ENCODE data around the gene NRP2. TPM values are rescaled to one million over a fixed set of nuclear protein-coding genes. Genes with fewer than 3 reads are reported as not detected.

The NRP2 gene
- total RNA-seq, 1 experiment from 2014 or later = 69.1 TPM

GRCh38 chr2:205717999-205718398 is 35.7 kb downstream of the NRP2 start:
- DNase-seq (ENCODE audit: low read depth) = no peak
- in situ Hi-C loops (cut with HindIII; ENCODE audit: low pct_unique_long_range_greater_than_20kb, low sequenced_read_pairs) = no loop called here

DNA sequence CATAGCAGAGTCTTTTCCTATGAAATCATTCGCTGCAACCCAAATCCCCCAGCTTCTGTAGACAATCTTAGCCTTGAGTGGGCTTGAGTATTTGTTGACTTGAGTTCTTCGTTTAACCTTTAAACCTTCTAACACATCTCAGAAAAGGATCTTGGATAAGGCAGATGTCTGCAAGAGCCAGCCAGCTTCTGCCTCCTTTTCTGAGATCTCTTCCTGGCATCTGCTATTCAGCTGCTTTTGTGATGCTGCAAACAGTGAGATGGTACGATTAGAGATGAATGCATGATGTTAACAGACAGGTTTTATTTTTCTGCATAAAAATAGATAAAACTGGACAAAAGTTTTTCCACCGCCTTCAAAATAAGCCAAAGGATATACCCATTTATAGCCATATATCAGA is 37.5 kb downstream of the NRP2 start:
- in situ Hi-C loops (cut with HindIII; ENCODE audit: low pct_unique_long_range_greater_than_20kb, low sequenced_read_pairs) = no loop called here

GRCh38 chr2:205720451-205720902 is 38.2 kb downstream of the NRP2 start:
- in situ Hi-C loops (cut with HindIII; ENCODE audit: low pct_unique_long_range_greater_than_20kb, low sequenced_read_pairs) = no loop called here
- no peak for DNase-seq (ENCODE audit: low read depth)

More for the DNA sequence above, 37.5 kb downstream of the NRP2 start:
- DNase-seq (ENCODE audit: low read depth) = no peak

GRCh38 chr2:205721057-205721449 is 38.8 kb downstream of the NRP2 start:
- in situ Hi-C loops (cut with HindIII; ENCODE audit: low pct_unique_long_range_greater_than_20kb, low sequenced_read_pairs) = no loop called here
- DNase-seq (ENCODE audit: low read depth) = no peak

DNA sequence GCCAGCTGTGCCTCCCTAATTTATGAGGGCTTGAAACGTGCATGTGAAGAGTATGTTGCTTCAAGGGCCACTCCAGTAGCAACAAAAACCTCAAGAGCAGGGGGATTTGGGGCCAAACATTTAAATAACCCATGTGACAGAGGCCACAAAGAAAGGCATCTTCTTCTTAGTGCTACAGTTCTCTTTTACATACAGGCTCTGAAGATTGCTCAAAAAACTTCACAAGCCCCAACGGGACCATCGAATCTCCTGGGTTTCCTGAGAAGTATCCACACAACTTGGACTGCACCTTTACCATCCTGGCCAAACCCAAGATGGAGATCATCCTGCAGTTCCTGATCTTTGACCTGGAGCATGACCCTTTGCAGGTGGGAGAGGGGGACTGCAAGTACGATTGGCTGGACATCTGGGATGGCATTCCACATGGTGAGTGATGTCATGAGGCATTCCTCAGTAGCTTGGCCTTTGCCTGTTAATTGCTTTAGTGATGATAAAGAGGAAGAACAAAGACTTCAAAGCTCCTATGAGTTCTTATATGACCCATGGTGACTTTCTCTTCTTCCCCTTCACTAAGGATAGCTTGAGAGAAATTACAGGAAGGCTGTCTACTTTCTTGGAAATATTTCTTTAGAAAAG is 40.1 kb downstream of the NRP2 start:
- in situ Hi-C loops (cut with HindIII; ENCODE audit: low pct_unique_long_range_greater_than_20kb, low sequenced_read_pairs) = no loop called here
- no peak for DNase-seq (ENCODE audit: low read depth)

- in situ Hi-C loops (cut with HindIII; ENCODE audit: low pct_unique_long_range_greater_than_20kb, low sequenced_read_pairs) = no loop called here
- DNase-seq (ENCODE audit: low read depth) = no peak
Observed at GRCh38 chr2:205723179-205723578, 40.9 kb downstream of the NRP2 start.

DNA sequence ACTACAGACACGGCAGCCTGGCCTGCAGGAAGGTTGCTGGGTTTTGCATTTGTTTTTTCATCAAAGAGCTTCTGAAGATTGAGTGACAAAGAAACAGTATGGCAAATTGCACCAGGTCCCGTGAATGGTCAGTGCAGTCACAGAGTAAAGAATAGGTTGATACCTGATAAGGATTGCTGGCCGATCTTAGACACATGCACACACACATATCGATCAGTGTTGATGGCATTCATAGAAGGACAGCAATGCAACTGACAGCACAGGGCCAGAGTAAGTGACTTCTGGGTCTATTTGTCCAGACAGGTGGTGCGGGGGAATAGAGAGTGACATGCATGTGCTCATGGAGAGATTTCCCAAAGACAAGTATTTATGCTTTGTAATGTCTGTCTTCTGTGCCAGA is 42.8 kb downstream of the NRP2 start:
- in situ Hi-C loops (cut with HindIII; ENCODE audit: low pct_unique_long_range_greater_than_20kb, low sequenced_read_pairs) = no loop called here
- DNase-seq (ENCODE audit: low read depth) = no peak

- in situ Hi-C loops (cut with HindIII; ENCODE audit: low pct_unique_long_range_greater_than_20kb, low sequenced_read_pairs) = no loop called here
- DNase-seq (ENCODE audit: low read depth) = no peak
Observed at GRCh38 chr2:205726506-205726905, 44.2 kb downstream of the NRP2 start.

DNA sequence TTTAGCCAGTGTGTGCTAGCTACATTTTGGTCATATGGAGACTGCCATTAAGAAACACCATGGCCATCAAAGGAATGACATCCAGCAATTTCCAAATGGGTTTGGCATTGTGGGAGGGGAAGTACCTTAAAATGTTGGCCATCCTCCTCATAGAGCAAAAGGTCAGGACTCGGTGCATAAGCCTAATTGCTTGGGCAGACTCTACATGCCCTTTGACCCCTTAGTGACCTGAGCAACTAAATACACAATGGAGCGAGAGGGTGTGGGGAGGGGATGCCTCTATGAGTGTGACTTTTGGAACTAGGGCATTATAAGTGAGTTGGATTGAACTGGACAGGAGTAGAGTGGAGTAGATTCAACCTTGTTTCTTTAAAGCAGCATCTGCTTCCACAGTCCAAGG is 44.9 kb downstream of the NRP2 start:
- DNase-seq (ENCODE audit: low read depth) = no peak
- in situ Hi-C loops (cut with HindIII; ENCODE audit: low pct_unique_long_range_greater_than_20kb, low sequenced_read_pairs) = no loop called here

DNA sequence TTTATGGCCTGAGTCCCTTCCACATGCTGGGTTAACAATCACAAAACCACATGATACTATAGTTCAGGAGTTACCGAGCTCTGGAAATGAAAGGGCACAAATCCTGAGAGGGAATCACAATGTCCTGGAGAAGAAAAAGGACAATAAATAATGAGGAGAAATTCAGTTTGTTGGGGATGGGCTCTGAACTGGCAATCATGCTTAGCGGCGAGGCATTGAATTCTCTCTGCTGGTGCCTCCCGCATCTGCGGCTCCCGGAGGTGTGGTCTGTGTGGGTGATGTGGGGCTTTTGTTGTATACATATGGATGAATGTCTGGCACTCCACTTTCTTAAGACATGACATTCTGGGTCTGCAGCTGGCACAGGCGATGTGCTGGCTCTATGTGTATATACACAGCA is 46.1 kb downstream of the NRP2 start:
- in situ Hi-C loops (cut with HindIII; ENCODE audit: low pct_unique_long_range_greater_than_20kb, low sequenced_read_pairs) = no loop called here
- DNase-seq (ENCODE audit: low read depth) = no peak

DNA sequence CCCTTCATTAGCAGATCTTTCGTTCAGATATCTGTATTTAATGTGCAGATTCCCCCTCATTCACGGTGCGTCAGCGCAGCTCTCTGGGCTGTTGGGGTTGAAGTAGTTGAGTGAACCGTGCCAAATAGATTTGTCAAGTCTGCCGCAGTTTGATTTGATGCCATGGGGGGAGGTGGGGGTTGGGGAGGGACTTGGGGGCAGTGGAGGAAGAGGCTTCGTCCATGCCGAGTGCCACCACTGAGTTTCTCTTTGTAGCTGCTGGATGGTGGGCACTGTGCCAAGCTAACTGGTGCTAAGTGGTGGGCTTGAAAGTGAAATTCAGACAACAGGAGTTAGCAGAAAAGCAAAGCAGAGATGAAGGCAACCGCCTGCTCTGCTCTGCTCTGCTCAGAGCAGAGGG is 47.9 kb downstream of the NRP2 start:
- in situ Hi-C loops (cut with HindIII; ENCODE audit: low pct_unique_long_range_greater_than_20kb, low sequenced_read_pairs) = no loop called here
- DNase-seq (ENCODE audit: low read depth) = no peak

DNA sequence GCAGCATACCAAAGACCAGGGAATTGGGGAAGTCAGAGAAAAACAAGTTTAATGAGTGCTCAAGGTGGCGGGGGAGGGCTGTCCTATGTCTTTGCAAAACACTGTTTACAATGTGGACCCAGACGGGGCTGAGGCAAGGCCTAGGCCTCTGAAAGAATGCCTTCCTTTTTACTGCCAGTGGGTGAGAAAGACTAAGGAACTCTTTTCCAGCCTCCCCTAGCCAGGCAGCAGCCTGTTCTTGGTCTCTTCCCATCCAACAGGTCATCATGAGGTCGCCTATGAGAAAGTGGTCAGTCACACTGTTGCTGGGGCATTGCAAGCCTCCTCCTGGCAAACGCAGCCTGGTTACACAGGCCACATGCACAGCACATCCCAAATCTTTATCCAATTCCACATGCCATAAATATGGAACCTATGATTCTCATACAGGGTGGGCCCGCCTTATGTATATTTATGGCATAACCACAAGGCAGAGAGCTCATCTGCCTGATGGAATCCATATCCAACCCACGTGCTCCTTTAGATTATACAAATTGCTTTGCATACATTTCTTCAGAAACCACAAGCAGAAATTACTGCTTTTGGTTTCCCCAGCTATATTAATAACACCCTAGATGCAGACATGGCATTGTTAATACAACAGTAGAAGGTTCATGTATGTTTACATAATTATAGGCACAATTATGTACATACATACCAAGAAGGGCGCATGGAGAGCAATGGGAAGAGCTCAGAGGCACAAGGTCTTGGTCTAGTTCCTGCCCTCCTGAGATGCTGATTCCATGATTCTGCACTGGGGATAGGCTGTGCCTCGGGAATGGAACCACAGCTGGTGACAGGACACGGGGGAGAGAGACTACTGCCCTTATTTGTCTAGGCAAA is 48.6 kb downstream of the NRP2 start:
- no peak for DNase-seq (ENCODE audit: low read depth)
- in situ Hi-C loops (cut with HindIII; ENCODE audit: low pct_unique_long_range_greater_than_20kb, low sequenced_read_pairs) = no loop called here

DNA sequence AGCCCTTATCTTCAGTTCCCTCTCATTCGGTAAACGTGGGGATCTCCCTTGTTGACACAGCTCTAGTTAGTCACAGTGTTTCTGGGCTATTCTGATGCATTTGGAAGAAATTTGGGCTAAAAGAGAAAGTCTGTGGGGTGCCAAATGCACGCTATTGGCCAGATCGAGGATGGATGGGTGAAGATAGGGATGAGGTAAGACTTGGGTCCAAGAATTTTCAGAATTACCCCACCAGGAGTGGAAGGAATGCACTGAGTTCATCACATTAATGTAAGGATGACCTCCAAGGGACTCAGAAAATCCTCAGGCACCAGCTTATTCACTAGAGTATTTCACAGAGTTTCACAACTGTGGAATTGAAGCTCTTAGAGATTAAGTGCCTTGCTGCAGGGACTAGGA is 49.3 kb downstream of the NRP2 start:
- in situ Hi-C loops (cut with HindIII; ENCODE audit: low pct_unique_long_range_greater_than_20kb, low sequenced_read_pairs) = no loop called here
- no peak for DNase-seq (ENCODE audit: low read depth)

- no peak for DNase-seq (ENCODE audit: low read depth)
- in situ Hi-C loops (cut with HindIII; ENCODE audit: low pct_unique_long_range_greater_than_20kb, low sequenced_read_pairs) = no loop called here
Observed at GRCh38 chr2:205732314-205732713, 50.0 kb downstream of the NRP2 start.

- in situ Hi-C loops (cut with HindIII; ENCODE audit: low pct_unique_long_range_greater_than_20kb, low sequenced_read_pairs) = no loop called here
- no peak for DNase-seq (ENCODE audit: low read depth)
Observed at GRCh38 chr2:205733082-205733481, 50.8 kb downstream of the NRP2 start.

DNA sequence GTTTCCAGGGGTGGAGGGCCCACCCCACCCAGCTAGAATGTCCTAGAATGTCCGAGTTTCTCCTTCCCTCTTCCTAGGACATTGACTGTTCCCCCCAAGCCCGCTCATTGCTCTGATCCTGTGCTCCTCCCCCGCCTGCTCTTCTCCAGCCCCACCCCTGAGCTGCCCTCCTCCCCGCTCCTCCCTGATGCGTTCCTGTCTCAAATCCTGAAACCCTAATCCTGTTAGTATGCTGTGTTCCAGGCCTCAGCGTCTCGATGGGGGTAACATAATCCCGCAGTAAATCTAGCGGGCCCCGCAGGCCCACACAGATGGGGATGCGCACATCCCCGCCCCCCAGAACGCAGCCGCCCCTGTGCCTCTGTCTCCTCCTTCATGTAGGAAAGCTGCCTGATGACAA is 51.3 kb downstream of the NRP2 start:
- in situ Hi-C loops (cut with HindIII; ENCODE audit: low pct_unique_long_range_greater_than_20kb, low sequenced_read_pairs) = no loop called here
- DNase-seq (ENCODE audit: low read depth) = no peak

DNA sequence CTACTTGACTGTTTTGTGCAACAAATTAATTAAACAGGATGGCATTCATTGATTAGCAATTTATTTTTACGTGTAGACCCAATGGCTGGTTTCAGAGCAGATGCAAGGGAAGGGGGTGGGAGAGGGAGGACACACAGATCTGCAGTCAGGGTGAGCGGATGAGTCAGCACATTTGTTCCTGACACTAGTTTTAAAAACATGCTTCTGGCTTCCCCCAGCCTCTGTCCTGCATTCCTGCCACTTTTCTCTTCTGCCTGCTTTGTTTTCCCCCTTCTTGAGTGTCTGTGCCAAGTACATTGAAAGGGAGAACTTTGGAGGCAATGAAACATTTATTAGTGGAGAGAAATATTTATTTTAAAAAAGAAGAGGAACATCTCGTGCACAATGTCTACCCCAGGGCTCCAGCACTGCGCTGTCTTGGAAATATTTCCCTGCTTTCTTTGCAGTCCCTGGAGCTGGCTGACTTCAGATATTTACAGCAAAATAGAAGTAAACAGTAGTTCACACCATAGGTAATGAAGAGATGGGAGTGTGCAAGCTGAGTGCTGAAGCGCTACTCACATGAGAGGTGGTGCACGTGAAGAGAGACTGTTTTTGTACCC is 52.2 kb downstream of the NRP2 start:
- in situ Hi-C loops (cut with HindIII; ENCODE audit: low pct_unique_long_range_greater_than_20kb, low sequenced_read_pairs) = no loop called here
- peak; percentile 55 for DNase-seq (ENCODE audit: low read depth)

- no peak for DNase-seq (ENCODE audit: low read depth)
- in situ Hi-C loops (cut with HindIII; ENCODE audit: low pct_unique_long_range_greater_than_20kb, low sequenced_read_pairs) = no loop called here
Observed at GRCh38 chr2:205738117-205738968, 56.0 kb downstream of the NRP2 start.

DNA sequence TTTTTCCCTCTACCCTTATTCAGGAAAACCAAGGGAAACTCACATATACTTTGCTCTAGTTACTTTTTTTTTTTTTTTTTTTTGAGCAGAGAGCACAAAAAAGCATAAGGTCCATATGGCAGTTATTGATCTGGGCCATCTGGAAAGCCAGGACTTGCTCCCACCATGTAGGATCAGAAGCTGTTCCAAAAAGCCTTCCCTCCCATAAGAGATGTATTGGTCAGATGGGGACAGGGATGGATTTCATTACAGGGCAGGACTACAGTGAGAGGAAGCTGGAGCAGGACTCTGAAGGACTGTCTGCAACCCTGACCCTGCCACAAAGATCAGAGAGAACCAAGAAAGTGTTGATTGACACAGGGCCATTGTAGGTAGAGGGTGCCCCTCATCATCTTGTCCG is 57.3 kb downstream of the NRP2 start:
- DNase-seq (ENCODE audit: low read depth) = no peak
- in situ Hi-C loops (cut with HindIII; ENCODE audit: low pct_unique_long_range_greater_than_20kb, low sequenced_read_pairs) = no loop called here
